Gastrocnemius medialis (tissue), 4 donors: ENCODE results near the gene MEGF10. TPM values are rescaled to one million over a fixed set of nuclear protein-coding genes. Genes with fewer than 3 reads are reported as not detected.

Experiments
- ATAC-seq, 2 donors: fragments of 150-250 bp; one replicate each; pipeline ENCODE4 v1.9.1; 2016
- DNase-seq, 2 donors: peaks; one replicate each; pipeline ENCODE4 v3.0.0-alpha.2; 2019
- H3K27ac ChIP-seq, 4 donors: fragments of 200-600 bp; sonication (generic); 1 replicate in 1 of 4; 2 replicates in 3 of 4; pipeline ENCODE4 v1.5.1; 2016 to 2018; ENCODE audit warnings: mild to moderate bottlenecking in 2 of 4, moderate library complexity in 1 of 4
- H3K27me3 ChIP-seq, 3 donors: fragments of 200-600 bp; sonication (generic) in 2 of 3; 1 replicate in 1 of 3; 2 replicates in 2 of 3; pipeline versions ENCODE4 v1.5.1 to v1.6.0; 2016 to 2019; ENCODE audit warnings: mild to moderate bottlenecking in 1 of 3, moderate library complexity in 1 of 3
- H3K36me3 ChIP-seq, 2 donors: fragments of 200-600 bp; sonication (generic) in 1 of 2; one replicate each; pipeline ENCODE4 v1.5.1; 2017 to 2018
- H3K4me1 ChIP-seq, 2 donors: fragments of 200-600 bp; sonication (generic) in 1 of 2; one replicate each; pipeline ENCODE4 v1.5.1; 2016 to 2017; ENCODE audit warnings: mild to moderate bottlenecking in 2 of 2
- H3K4me3 ChIP-seq, 4 donors: fragments of 200-600 bp; sonication (generic) in 3 of 4; 1 replicate in 1 of 4; 2 replicates in 3 of 4; pipeline ENCODE4 v1.5.1; 2016 to 2019; ENCODE audit warnings: mild to moderate bottlenecking in 2 of 4
- H3K9me3 ChIP-seq, 3 donors: fragments of 200-600 bp; sonication (generic) in 2 of 3; 1 replicate in 1 of 3; 2 replicates in 2 of 3; pipeline ENCODE4 v1.5.1; 2016 to 2019
- CTCF ChIP-seq, 5 experiments: fragments of 450-650 bp in 3 of 5; fragments of 200-600 bp in 2 of 5; sonication (generic) in 2 of 5; IDR thresholded peaks in 4 of 5; conservative IDR thresholded peaks in 1 of 5; 1 replicate in 4 of 5; 2 replicates in 1 of 5; pipeline ENCODE4 v1.5.1; 2016 to 2019; ENCODE audit warnings: antibody characterized with exemption in 5 of 5, mild to moderate bottlenecking in 3 of 5, moderate library complexity in 3 of 5
- POLR2A ChIP-seq, 2 donors: fragments of 450-650 bp; IDR thresholded peaks; one replicate each; pipeline ENCODE4 v1.6.1; 2017; ENCODE audit warnings: antibody characterized with exemption in 2 of 2, mild to moderate bottlenecking in 2 of 2, moderate library complexity in 2 of 2
- in situ Hi-C, 4 donors: fragments of 200-750 bp; cut with MboI; loops; one replicate each; pipeline versions ENCODE4 v1.15.0 to v1.8.0; 2017; ENCODE audit warnings: low sequenced_read_pairs in 4 of 4
- intact Hi-C: fragments of 100-400 bp; cut with DNase I; formaldehyde crosslinking; loops from one replicate; pipeline ENCODE4 v1.15.1; 2023; ENCODE audit warnings: low total_unique reads
- total RNA-seq, 4 donors: library from RNA; depleted of rRNA; stranded (reverse); fragments of >200 nt; gene quantifications; one replicate each; pipeline versions ENCODE4 v1.1.0 to v1.2.3, GENCODE V29; 2016

MEGF10 gene
- total RNA-seq, 4 donors from 2014 or later: 6.7 to 25.4 (median 15.7) TPM

DNA sequence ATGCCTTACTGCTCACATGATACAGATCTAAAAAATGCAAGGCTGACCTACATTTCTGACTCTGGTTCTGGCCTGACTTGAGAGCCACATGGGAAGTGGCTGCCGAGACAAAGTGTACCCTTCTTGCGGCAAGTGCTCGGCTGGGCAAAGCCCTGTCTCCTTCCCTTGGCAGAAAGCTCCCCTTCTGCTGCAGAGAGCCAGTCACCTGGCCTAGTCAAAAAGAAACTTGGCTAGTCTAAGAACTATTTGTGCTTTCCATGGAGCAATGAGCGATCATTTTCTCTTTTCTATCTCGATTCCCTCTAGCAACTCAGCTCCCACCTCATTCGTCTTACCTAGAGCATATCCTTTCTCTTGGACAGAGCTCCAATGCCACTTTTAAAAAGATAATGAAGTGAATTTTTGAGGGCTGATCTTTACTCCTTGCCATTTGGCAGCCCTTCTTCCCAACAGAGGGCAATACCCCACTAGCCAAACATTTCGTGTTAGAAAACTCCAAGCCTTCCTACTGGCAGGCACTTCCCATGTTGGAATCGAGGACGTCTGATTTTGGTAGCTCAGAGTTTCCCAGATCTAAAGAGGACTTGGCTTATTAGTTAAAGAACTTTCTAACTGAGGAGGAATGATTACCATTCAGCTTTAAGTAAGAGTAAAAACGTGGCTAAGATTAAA is 118.8 kb downstream of the MEGF10 start:
- ATAC-seq: peak; percentile 90 to 91
- Histone ChIP-seq H3K27ac (peak overlapping the region; percentile 81 to 95 (median 89)), H3K27me3 (no peaks in the 10 kb centered on the region), H3K9me3 (no peaks in the 10 kb centered on the region), H3K4me1 (peaks cover 33 to 35% of the 10 kb centered on the region in 2 donors), H3K36me3 (no peaks in the 10 kb centered on the region), H3K4me3 (peak overlapping the region; percentile 37 to 49 (median 44))
- intact Hi-C loops: no loop called here
- peak; percentile 83 to 85 for DNase-seq
- TF ChIP-seq POLR2A (IDR thresholded peaks at IDR 0.05) (no peak), CTCF (IDR thresholded peaks at IDR 0.05 in 4 of 5, conservative IDR thresholded peaks at IDR 0.05 in 1 of 5) (no peak)
- in situ Hi-C loops: no loop called here

- DNase-seq (peak; percentile 47 to 73), ATAC-seq (peak; percentile 66 to 72)
- Histone ChIP-seq H3K27ac (peak overlapping the region; percentile 81 to 95 (median 89)), H3K27me3 (no peaks in the 10 kb centered on the region), H3K36me3 (no peaks in the 10 kb centered on the region), H3K4me1 (peaks cover 33 to 35% of the 10 kb centered on the region in 2 donors), H3K9me3 (no peaks in the 10 kb centered on the region), H3K4me3 (peak overlapping the region; percentile 37 to 49 (median 44))
- TF ChIP-seq POLR2A (IDR thresholded peaks at IDR 0.05): no peak
- TF ChIP-seq CTCF (IDR thresholded peaks at IDR 0.05 in 4 of 5, conservative IDR thresholded peaks at IDR 0.05 in 1 of 5): no peak
- in situ Hi-C loops: no loop called here
- intact Hi-C loops: no loop called here
Measured at GRCh38 chr5:127409921-127410675, 119.5 kb downstream of the MEGF10 start.

DNA sequence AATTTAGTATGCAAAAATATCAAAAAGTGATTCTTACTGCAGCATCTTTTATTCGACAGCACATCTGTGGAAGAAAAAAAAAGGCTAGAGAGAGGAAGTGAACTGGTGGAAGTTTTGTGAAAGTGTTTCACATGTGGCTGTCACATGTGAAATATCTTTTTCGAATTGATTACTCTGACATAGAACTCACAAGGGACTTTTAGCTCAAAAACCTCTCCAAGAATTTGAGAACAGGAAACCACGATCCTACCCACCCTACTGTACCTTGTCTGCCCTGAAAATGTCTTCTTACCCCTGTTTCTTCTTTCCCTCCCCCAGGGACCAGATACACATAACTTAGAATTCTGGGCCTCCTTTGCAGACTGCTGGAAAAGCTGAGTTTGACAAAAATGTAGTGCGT is 120.4 kb downstream of the MEGF10 start:
- Histone ChIP-seq H3K4me3 (no peak overlapping the region), H3K4me1 (peaks cover 30 to 35% of the 10 kb centered on the region in 2 donors), H3K27ac (peak overlapping the region in 3 of 4 donors; percentile 81 to 95 (median 85)), H3K36me3 (no peaks in the 10 kb centered on the region), H3K9me3 (no peaks in the 10 kb centered on the region), H3K27me3 (no peaks in the 10 kb centered on the region)
- DNase-seq (no peak), ATAC-seq (no peak)
- TF ChIP-seq POLR2A (IDR thresholded peaks at IDR 0.05) (no peak), CTCF (IDR thresholded peaks at IDR 0.05 in 4 of 5, conservative IDR thresholded peaks at IDR 0.05 in 1 of 5) (no peak)
- in situ Hi-C loops: no loop called here
- intact Hi-C loops: no loop called here

DNA sequence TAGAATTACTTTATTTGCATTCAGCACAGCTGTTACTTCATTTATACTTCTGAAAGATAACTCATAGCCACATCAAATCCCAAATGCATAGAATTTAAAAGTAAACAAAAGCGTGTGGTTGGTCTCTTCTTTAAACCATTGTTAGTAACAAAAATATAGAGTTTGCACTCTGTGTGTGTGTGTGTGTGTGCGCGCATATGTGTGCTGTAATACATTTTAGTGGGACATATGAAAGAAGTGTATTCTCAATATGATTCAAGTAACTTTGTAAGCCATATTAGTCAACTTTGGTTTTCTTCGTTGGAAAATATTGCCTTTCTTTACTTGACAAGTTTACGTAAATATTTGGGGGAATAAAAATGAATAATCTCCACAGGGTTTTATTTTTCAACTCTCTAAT is 120.8 kb downstream of the MEGF10 start:
- ATAC-seq (no peak), DNase-seq (no peak)
- no peaks in the 10 kb centered on the region for H3K27me3 ChIP-seq
- H3K4me1 ChIP-seq: peaks cover 26 to 35% of the 10 kb centered on the region in 2 donors
- intact Hi-C loops (no loop called here), in situ Hi-C loops (no loop called here)
- H3K36me3 ChIP-seq: no peaks in the 10 kb centered on the region
- H3K4me3 ChIP-seq: no peak overlapping the region
- H3K27ac ChIP-seq: peak overlapping the region in 1 of 4 donors; percentile 95
- TF ChIP-seq POLR2A (IDR thresholded peaks at IDR 0.05) (no peak), CTCF (IDR thresholded peaks at IDR 0.05 in 4 of 5, conservative IDR thresholded peaks at IDR 0.05 in 1 of 5) (no peak)
- no peaks in the 10 kb centered on the region for H3K9me3 ChIP-seq
